DMS114 treated with DMSO at 0.1 percent for 48 hours (cell line): ENCODE results near the gene KRT39.
"Not testable (repeated sequence)": the region's sequence is repeated elsewhere in the genome, so short reads cannot be mapped to it uniquely, and the experiment has no call there.

Source experiments
- DNase-seq: peaks from one replicate; lab custom pipeline; 2025; ENCODE audit not compliant: unreplicated experiment; lab: John Stamatoyannopoulos, UW

Gene KRT39

DNA sequence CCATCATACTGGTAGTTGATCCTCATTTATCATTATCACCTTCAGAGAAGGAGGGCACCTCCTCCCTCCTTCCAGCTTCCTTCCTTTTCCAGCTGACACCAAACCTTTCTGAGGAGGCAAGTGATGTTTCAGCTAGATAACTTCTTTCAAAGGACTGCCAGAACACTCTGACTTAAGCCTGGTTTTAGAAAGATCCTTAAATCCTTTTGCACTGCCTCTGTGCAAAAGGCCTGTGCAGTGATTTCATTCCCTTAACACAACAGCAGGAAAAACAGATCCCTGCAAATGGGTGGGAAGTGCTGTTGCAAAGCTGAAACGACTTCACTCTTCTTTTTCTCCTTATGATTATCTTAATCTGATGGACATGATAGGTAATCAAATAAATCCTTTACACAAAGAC lies 22.2 kb downstream of the KRT39 start:
- DNase-seq = no peak

DNA sequence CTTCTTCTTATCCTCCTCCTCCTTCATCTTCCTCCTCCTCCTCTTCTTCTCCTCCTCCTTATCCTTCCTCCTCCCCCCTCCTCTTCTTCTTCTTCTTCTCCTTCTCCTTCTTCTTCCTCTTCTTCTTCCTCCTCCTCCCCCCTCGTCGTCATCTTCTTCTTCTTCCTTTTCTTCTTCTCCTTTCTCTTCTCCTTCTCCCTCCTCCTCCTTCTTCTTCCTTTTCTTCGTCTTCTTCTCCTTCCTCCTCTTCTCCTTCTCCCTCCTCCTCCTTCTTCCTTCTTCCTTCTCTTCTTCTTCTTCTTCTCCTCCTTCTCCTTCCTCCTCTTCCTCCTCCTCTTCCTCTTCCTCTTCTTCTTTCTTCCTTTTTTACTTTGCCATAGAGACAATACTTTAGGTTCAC lies 24.2 kb downstream of the KRT39 start:
- DNase-seq = no peak

GRCh38 chr17:40940266-40940665 lies 26.5 kb downstream of the KRT39 start:
- no peak for DNase-seq

- no peak for DNase-seq
Measured at GRCh38 chr17:40938981-40939380, 27.8 kb downstream of the KRT39 start.

GRCh38 chr17:40937384-40937819 lies 29.3 kb downstream of the KRT39 start, which contains the start of gene KRT23:
Gene KRT23, minus strand, starts transcription at chr17:40937646. Its CDS starts 1,043 bp downstream, at chr17:40936603.
- DNase-seq = no peak

- no peak for DNase-seq
Measured at GRCh38 chr17:40936976-40937375, 29.8 kb downstream of the KRT39 start.

GRCh38 chr17:40936437-40936971 lies 30.2 kb downstream of the KRT39 start:
- DNase-seq = no peak

GRCh38 chr17:40935624-40936023 lies 31.1 kb downstream of the KRT39 start:
- DNase-seq = no peak

- no peak for DNase-seq
Measured at GRCh38 chr17:40932608-40933007, 34.1 kb downstream of the KRT39 start.

DNA sequence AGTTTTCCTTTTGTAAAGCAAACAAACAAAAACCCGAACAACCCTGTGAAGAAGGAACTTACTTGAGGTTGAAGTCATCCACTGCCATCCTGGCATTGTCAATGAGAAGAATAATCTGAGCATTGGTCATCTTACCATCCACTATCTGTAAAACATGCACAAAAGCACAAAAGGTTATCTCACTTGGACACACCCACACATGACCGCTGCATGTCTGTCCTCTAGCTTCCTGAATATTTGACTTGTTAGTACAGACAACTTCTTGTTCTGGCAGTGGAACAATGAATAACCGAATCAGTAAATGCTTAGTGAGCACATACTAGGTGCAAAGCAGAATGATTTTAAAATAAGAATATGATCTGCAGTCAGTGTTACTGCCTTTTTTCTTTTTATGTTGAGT lies 35.4 kb downstream of the KRT39 start:
- DNase-seq = no peak

GRCh38 chr17:40926341-40926740 lies 40.4 kb downstream of the KRT39 start:
- no peak for DNase-seq

GRCh38 chr17:40922239-40922638 lies 44.5 kb downstream of the KRT39 start:
- DNase-seq = no peak

DNA sequence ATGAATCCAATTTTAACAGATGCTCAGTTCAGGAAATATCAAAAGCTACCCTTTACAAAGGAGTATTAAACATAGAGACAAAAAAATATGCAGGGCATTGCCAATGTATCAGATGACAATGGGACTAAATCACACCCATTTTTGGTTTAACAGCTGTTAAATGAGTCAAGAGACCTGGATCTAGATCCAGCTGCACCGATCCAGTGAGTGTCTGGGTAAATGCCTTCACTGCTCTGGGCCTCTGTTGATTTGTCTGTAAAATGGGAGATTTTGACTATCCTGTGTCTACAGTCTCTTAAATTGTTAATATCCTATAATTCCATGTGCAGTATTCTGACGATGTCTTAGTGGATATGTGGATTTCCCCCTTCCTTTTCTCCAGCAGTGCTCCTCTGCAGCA lies 45.7 kb downstream of the KRT39 start:
- DNase-seq = no peak

- DNase-seq = not testable (repeated sequence)
Measured at GRCh38 chr17:40917116-40917515, 49.6 kb downstream of the KRT39 start.

DNA sequence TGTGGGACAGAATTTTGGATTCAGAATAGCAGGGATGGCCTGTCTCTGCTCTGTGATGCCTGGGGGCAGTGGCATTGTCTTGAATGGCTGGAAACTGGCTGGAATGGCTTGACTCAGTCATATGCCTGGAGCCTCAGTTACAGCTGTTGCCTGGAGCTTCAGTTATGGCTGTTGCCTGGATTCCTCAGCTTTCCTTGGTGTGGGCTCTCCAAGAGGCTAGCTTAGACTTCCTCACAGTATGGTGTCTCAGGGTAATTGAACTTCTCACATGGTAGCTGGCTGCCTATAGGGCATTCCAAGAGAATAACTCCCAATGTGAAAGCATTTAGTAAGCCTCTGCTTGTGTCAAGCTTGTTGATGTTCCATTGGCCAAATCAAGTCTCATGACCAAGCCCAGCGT lies 50.4 kb downstream of the KRT39 start:
- no peak for DNase-seq

DNA sequence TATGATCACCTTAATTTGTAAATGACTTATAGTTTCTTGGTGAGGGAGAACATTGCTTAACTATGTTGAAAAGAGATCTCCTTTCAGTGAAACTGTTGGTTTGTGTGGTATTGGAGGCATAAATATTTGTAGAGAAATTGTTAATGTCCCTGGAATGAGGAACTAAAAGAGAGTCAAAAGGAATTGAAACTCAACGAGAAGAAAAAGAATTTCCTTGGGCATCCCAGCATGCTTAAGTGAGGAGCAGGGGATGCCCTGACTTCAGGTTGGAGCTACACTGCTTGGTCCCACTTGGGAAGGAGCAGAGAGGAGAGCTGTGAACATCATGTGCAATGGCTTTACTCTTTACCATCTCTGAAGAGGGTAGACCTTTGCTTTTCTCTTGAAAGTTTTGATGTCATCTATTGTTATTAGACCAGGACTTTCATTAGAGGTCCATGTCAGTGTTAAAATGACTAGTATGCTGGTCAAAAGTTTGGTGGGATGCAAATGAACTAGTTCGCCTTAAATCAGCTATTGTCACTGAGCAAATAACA lies 51.0 kb downstream of the KRT39 start:
- DNase-seq = no peak

- DNase-seq = no peak
Measured at GRCh38 chr17:40915199-40915661, 51.5 kb downstream of the KRT39 start.

- no peak for DNase-seq
Measured at GRCh38 chr17:40914075-40914855, 52.5 kb downstream of the KRT39 start.

- no peak for DNase-seq
Measured at GRCh38 chr17:40912486-40913210, 54.1 kb downstream of the KRT39 start.

DNA sequence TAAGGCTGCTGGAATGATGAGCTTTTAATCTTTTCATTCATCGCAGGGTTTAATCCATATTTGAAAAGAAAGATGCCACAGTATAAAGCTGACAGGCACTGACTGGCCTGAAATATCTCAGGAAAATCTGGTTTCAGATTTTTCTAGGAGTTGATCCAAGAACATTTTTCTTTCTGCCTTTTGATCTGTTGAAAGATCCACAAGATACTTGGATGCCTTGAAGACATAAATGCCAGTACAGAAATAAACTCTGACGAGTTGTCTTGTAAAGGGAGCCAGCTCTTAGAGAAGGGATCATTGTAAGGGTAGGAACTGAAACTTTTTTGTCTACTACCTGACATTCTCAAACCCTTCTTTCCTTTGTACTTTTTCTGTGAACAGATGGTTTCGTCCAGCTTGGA lies 56.3 kb downstream of the KRT39 start:
- DNase-seq = no peak

GRCh38 chr17:40909755-40910154 lies 57.0 kb downstream of the KRT39 start:
- DNase-seq = no peak

DNA sequence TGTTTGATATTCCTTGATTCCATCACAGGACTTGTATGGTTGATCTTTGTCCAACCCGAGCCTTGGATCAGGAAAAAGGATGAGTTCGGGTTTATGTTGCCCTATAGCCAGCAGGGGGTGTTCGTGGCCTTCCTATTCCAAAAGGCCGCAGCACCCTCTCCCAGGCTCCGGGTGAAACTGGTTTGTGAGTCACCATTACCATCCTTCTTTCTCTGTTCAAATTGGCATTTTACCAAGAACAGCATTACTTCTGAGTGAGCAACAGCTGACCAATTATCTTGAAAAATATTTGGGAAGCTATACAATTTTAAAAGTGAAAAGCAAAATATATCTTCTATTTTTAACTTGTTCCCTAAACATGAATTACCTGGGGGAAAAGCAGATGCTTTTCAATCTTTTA lies 57.4 kb downstream of the KRT39 start:
- peak; percentile 57 for DNase-seq
